Stomach (tissue), 19 donors: ENCODE data around the gene PMM2. TPM values are rescaled to one million over a fixed set of nuclear protein-coding genes. Genes with fewer than 3 reads are reported as not detected.
"Not testable (repeated sequence)": the region's sequence is repeated elsewhere in the genome, so short reads cannot be mapped to it uniquely, and the experiment has no call there.

Experiments
- DNase-seq, 2 donors: peaks; one replicate each; pipeline versions ENCODE4 v3.0.0 to v3.0.0-alpha.2; 2013 to 2019
- H3K27ac ChIP-seq, 5 donors: fragments of 200-600 bp in 4 of 5; sonication (generic) in 4 of 5; one replicate each; pipeline ENCODE4 v1.5.1; 2013 to 2019; ENCODE audit warnings: mild to moderate bottlenecking in 1 of 5, moderate library complexity in 1 of 5
- H3K27me3 ChIP-seq, 3 donors: fragments of 200-600 bp; sonication (generic); one replicate each; pipeline ENCODE4 v1.5.1; 2017 to 2019; ENCODE audit warnings: mixed run types in 1 of 3
- H3K36me3 ChIP-seq, 4 donors: fragments of 200-600 bp; sonication (generic); 1 replicate in 3 of 4; 2 replicates in 1 of 4; pipeline ENCODE4 v1.5.1; 2016 to 2019
- H3K4me1 ChIP-seq, 4 donors: fragments of 200-600 bp; sonication (generic); one replicate each; pipeline ENCODE4 v1.5.1; 2016 to 2019
- H3K4me3 ChIP-seq, 4 donors: fragments of 200-600 bp; sonication (generic) in 3 of 4; one replicate each; pipeline ENCODE4 v1.5.1; 2016 to 2019; ENCODE audit warnings: mild to moderate bottlenecking in 1 of 4
- H3K9me3 ChIP-seq, 4 donors: fragments of 200-600 bp; sonication (generic); one replicate each; pipeline ENCODE4 v1.5.1; 2016 to 2019
- EP300 ChIP-seq: sonication (generic); formaldehyde crosslinking; IDR thresholded peaks from one replicate; pipeline ENCODE4 v1.6.1; 2017; ENCODE audit warnings: antibody characterized with exemption
- POLR2A ChIP-seq, 4 donors: fragments of 450-650 bp; IDR thresholded peaks; one replicate each; pipeline ENCODE4 v1.6.1; 2016; ENCODE audit warnings: antibody characterized with exemption in 4 of 4, control low read depth in 2 of 4, mild to moderate bottlenecking in 1 of 4, moderate library complexity in 1 of 4
- POLR2AphosphoS5 ChIP-seq, 3 donors: sonication (generic); formaldehyde crosslinking; IDR thresholded peaks; one replicate each; pipeline ENCODE4 v1.6.1; 2016; ENCODE audit warnings: antibody characterized with exemption in 3 of 3
- WGBS, 5 donors: extraction: QIAGEN DNeasy Blood & Tissue Kit in 3 of 5; methylation state at CpG; one replicate each; pipeline versions ENCODE4 v1.1.5 to v1.1.7; 2013 to 2018; 5-methylcytosine and 5-hydroxymethylcytosine counted together
- intact Hi-C: fragments of 100-400 bp; cut with DNase I; formaldehyde crosslinking; loops from one replicate; pipeline ENCODE4 v1.15.1; 2023; ENCODE audit warnings: low total_unique reads
- long read RNA-seq, 10 donors: transcript quantifications; one replicate each; lab custom pipeline, GENCODE V29; 2026
- polyA plus RNA-seq, 3 donors: library from polyadenylated mRNA; stranded (reverse); fragments of 200-250 nt; gene quantifications; one replicate each; pipeline ENCODE4 v1.2.3, GENCODE V29; 2013
- total RNA-seq, 5 donors: library from RNA; depleted of rRNA; stranded (reverse); fragments of >200 nt; gene quantifications; one replicate each; pipeline versions ENCODE4 v1.1.0 to v1.2.3, GENCODE V29; 2014 to 2016
- TF ChIP-seq, protein P1 (sequence below), 7 experiments: fragments of 450-650 bp in 4 of 7; fragments of 200-600 bp in 3 of 7; sonication (generic) in 3 of 7; IDR thresholded peaks; one replicate each; pipeline ENCODE4 v1.5.1; 2016 to 2019; ENCODE audit warnings: antibody characterized with exemption in 7 of 7, control low read depth in 2 of 7, mild to moderate bottlenecking in 1 of 7
- donor health status: healthy with polysubstance abuse.
- donor health status: Bipolar disorder and iron deficiency.
- donor health status: healthy.

PMM2 gene
- total RNA-seq (10 to 100 TPM; 36.8 to 89.3 (median 51.8) TPM), polyA plus RNA-seq (10 to 100 TPM; 15.1 to 27.2 (median 16.8) TPM)
- long read RNA-seq, donor 1: 0 reads
- long read RNA-seq, donor 2, full-length matches to known transcripts: 11 of 11 reads
- long read RNA-seq, donor 2, partial matches to known transcripts: 0 of 11 reads
- long read RNA-seq, donor 2, other reads (novel, unspliced or antisense): 0 of 11 reads
- long read RNA-seq, donor 3, full-length matches to known transcripts: 6 of 6 reads
- long read RNA-seq, donor 3, partial matches to known transcripts: 0 of 6 reads
- long read RNA-seq, donor 3, other reads (novel, unspliced or antisense): 0 of 6 reads
- long read RNA-seq, donor 4: 0 reads
- long read RNA-seq, donor 5, transcript PMM2-201 (8 exons, 2,313 nt): major isoform, 5 of 6 reads
- long read RNA-seq, donor 5, partial matches to known transcripts: 0 of 6 reads
- long read RNA-seq, donor 5, other reads (novel, unspliced or antisense): 0 of 6 reads
- long read RNA-seq, donor 6, full-length matches to known transcripts: 36 of 36 reads
- long read RNA-seq, donor 6, partial matches to known transcripts: 0 of 36 reads
- long read RNA-seq, donor 6, other reads (novel, unspliced or antisense): 0 of 36 reads
- long read RNA-seq, donor 7, transcript PMM2-201 (8 exons, 2,313 nt): major isoform, 6 of 9 reads
- long read RNA-seq, donor 7, partial matches to known transcripts: 0 of 9 reads
- long read RNA-seq, donor 7, other reads (novel, unspliced or antisense): 0 of 9 reads
- long read RNA-seq, donor 8, full-length matches to known transcripts: 10 of 15 reads
- long read RNA-seq, donor 8, partial matches to known transcripts: 5 of 15 reads
- long read RNA-seq, donor 8, other reads (novel, unspliced or antisense): 0 of 15 reads
- long read RNA-seq, donor 9, partial matches to known transcripts: 60 of 66 reads
- long read RNA-seq, donor 9, other reads (novel, unspliced or antisense): 0 of 66 reads
- long read RNA-seq, donor 10, partial matches to known transcripts: 8 of 10 reads
- long read RNA-seq, donor 10, other reads (novel, unspliced or antisense): 0 of 10 reads

DNA sequence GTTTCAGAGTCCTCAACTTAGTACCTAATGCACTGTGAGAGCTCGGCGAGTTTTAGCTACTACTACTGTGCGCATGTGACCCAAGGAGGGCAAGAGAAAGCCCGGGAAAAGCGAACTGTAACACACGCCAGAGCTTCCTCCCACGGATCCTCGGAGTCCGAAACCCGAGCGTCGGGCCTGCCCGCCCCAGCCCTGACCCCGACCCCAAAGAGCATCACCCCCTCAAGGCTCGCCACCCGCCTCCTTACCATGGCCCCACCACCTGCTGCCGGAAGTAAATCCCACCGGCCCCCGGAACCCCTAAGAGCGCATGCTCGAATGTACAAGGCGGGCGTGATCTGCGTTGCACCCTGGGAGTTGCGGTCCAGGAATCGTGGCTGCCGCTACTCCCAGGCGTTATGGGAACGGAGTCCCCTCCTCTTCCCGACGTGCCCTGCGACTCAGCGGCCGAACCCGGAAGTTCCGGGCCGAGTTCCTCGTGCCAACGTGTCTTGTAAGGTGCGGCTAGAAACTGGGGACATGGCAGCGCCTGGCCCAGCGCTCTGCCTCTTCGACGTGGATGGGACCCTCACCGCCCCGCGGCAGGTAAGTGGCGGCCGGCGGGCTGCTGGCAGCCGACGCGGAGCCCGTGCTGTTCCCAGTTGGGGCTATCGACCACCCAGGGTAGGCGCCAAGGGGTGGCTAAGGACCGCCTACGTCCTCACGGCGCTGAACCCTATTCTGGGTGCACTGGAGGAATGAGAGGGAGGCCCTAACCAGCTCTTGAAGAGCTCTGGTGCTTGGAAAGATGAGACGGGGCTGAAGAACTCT is at the start of gene PMM2, which contains the start of gene TMEM186:
Gene PMM2, plus strand, starts transcription at position 476 of the 810 bp plus-strand sequence. Its CDS starts 44 bp downstream, at position 520.
Gene TMEM186, minus strand, starts transcription at position 276 of the 810 bp plus-strand sequence. Its CDS starts 25 bp downstream, at position 251.
- H3K4me3 ChIP-seq: peak within 1 kb of the TSS; percentile 66 to 97 (median 96)
- H3K36me3 ChIP-seq: peaks cover 10 to 23% (median 15%) of the 10 kb centered on the region in 4 donors
- intact Hi-C loops: loop anchor here (10.0 kb wide), 1 partner anchor 133 kb away; no protein-coding TSS in a partner anchor
- H3K9me3 ChIP-seq: no peaks in the 10 kb centered on the region
- peak within 1 kb of the TSS; percentile 85 to 90 (median 86) for H3K27ac ChIP-seq
- 0 to 1% (median 0%) methylated on average over 20 to 61 of the region's 61 CpGs for WGBS, 5 donors
- DNase-seq: peak; percentile 96 to 99
- TF ChIP-seq POLR2A (IDR thresholded peaks at IDR 0.05) (no peak), EP300 (no peak), POLR2AphosphoS5 (IDR thresholded peaks at IDR 0.05) (peak; percentile 88 to 98 (median 92))
- TF ChIP-seq, protein P1, sequence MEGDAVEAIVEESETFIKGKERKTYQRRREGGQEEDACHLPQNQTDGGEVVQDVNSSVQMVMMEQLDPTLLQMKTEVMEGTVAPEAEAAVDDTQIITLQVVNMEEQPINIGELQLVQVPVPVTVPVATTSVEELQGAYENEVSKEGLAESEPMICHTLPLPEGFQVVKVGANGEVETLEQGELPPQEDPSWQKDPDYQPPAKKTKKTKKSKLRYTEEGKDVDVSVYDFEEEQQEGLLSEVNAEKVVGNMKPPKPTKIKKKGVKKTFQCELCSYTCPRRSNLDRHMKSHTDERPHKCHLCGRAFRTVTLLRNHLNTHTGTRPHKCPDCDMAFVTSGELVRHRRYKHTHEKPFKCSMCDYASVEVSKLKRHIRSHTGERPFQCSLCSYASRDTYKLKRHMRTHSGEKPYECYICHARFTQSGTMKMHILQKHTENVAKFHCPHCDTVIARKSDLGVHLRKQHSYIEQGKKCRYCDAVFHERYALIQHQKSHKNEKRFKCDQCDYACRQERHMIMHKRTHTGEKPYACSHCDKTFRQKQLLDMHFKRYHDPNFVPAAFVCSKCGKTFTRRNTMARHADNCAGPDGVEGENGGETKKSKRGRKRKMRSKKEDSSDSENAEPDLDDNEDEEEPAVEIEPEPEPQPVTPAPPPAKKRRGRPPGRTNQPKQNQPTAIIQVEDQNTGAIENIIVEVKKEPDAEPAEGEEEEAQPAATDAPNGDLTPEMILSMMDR (IDR thresholded peaks at IDR 0.05): peak in 1 of 7 experiments; percentile 23
- H3K4me1 ChIP-seq: peaks cover 20 to 56% (median 44%) of the 10 kb centered on the region in 4 donors
- no peaks in the 10 kb centered on the region for H3K27me3 ChIP-seq

DNA sequence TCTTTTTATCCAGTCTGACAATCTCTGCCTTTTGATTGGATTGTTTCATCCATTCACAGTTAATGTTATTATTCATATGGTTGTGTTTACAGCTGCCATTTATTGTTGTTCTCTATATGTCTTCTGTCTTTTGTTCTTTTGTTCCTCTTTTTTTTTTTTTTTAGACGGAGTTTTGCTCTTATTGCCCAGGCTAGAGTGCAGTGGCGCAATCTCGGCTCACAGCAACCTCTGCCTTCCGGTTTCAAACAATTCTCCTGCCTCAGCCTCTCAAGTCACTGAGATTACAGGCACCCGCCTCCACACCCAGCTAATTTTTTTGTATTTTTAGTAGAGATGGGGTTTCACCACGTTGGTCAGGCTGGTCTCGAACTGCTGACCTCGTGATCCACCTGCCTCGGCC is 48.7 kb upstream of the PMM2 start:
- WGBS, 5 donors: 79 to 96% (median 92%) methylated on average over 9 of the region's 9 CpGs

DNA sequence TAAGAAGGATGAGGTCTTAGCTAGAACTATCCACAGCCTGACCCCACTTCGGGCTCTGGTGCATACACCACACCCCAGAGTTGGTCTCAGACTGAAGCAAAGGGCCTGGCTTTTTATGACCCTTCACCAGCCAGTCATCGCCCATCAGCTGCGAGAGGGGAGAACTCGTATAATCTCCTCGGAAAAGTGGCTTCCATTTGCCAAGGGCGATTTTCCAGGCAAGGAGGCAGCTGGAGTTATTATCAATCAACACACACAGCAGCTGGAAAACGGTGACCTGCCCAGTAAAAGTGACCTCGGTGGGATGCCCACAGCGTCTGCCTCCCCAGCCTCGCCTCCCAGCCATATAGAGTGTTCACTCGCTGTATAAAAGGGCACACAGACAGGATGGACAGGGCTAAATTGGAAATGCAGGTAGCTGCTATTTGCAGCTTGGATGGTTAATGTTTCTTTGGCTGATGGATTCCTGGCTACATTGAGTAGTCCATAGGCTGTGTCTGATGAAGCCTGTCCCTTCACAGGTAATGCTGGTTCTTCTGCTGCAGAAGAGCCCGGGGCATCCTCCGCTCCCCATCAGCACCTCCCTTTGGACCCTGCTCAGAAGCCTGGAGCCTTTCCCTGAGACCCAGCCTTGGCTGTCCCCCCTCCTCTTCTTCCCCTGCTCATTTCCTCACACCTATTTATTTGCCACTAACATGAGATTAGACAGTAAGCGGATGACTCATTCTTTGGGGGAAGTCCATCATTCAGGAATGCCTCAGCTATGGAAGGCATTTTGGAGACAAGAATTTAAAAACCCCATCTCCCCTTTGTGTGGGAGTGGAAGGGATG is 45.9 kb upstream of the PMM2 start:
- no peak overlapping the region for H3K27ac ChIP-seq
- whole genome bisulfite sequencing, 5 donors: 66 to 84% (median 69%) methylated on average over 13 to 14 of the region's 14 CpGs
- peak in 1 of 2 donors; percentile 51 for DNase-seq

More for the DNA sequence above, 48.7 kb upstream of the PMM2 start:
- H3K27me3 ChIP-seq, intact Hi-C loops, DNase-seq, H3K4me3 ChIP-seq, H3K27ac ChIP-seq, H3K9me3 ChIP-seq: not testable (repeated sequence)
- Histone ChIP-seq H3K36me3 (peaks cover 0 to 27% (median 12%) of the 10 kb centered on the region in 4 donors), H3K4me1 (peaks cover 0 to 10% (median 8%) of the 10 kb centered on the region in 4 donors)

More for the DNA sequence above, 45.9 kb upstream of the PMM2 start:
- Histone ChIP-seq H3K27me3 (no peaks in the 10 kb centered on the region), H3K36me3 (peaks cover 0 to 26% (median 8%) of the 10 kb centered on the region in 4 donors), H3K4me3 (no peak overlapping the region), H3K4me1 (peaks cover 0 to 10% (median 8%) of the 10 kb centered on the region in 4 donors), H3K9me3 (no peaks in the 10 kb centered on the region)
- intact Hi-C loops: no loop called here
- TF ChIP-seq, protein P1 (IDR thresholded peaks at IDR 0.05): no peak
- no peak for TF ChIP-seq POLR2AphosphoS5 (IDR thresholded peaks at IDR 0.05)
